HG03135 (cell line): ENCODE results near the gene JMJD6.

Experiments
- ATAC-seq: cut with Tn5 transposase; IDR thresholded peaks from one replicate; pipeline ENCODE4 v1.9.1; 2021; ENCODE audit warnings: mild to moderate bottlenecking, moderate library complexity; ENCODE audit not compliant: unreplicated experiment

The JMJD6 gene

DNA sequence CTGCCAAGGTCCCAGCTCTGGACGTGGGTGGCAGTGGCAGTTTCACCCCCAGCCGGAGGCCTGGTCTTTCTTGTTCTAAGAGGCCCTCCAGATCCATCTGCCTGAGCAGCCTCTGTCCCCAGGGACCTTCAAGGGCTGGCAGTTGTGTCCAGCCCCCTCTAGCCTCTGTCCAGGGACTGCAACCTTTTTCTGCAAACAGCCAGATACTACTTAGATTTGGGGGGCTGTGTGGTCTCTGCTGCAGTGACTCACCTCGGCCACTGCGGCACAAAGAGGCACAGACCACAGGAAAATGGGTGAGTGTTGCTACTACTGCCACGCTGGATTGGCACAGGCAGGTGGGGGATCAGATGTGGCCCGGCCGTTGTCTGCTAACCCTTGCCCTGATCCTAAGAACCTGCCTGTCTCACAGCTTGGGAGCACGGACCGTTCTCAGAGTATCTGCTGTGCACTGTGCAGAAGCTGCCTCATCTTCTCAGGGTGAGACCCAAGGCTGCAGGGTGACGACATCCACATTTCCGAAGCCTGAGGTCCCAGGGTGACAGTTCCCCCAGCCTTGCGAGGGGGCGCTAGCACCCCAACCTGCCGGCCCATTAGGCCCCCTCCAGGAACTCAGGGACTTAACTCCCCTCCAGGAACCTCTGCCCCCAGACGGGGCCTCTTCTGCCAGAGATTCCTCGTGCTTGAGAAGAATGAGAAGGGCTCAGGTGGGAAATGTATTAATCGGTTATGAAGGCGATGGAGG, 43.2 kb downstream of the JMJD6 start:
- ATAC-seq = no peak

DNA sequence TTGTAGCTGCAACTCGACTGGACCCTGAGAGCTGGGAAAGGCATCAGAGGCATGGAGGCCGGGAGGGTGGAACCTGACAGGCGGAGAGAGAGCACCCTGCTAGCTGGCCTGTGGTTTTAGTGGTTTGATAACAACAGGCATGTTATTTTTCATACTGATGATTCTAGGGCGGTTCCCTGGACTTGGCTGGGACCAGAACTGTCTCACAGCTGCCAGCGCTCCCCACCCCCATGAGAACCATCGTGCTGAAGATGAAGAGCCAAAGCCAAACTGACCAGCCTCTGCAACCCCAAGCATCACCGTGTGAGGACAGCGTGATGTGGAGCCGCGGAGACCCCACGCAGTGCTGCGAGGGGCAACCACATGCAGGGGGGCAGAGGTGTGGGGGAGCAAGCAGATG, 44.1 kb downstream of the JMJD6 start:
- no peak for ATAC-seq

DNA sequence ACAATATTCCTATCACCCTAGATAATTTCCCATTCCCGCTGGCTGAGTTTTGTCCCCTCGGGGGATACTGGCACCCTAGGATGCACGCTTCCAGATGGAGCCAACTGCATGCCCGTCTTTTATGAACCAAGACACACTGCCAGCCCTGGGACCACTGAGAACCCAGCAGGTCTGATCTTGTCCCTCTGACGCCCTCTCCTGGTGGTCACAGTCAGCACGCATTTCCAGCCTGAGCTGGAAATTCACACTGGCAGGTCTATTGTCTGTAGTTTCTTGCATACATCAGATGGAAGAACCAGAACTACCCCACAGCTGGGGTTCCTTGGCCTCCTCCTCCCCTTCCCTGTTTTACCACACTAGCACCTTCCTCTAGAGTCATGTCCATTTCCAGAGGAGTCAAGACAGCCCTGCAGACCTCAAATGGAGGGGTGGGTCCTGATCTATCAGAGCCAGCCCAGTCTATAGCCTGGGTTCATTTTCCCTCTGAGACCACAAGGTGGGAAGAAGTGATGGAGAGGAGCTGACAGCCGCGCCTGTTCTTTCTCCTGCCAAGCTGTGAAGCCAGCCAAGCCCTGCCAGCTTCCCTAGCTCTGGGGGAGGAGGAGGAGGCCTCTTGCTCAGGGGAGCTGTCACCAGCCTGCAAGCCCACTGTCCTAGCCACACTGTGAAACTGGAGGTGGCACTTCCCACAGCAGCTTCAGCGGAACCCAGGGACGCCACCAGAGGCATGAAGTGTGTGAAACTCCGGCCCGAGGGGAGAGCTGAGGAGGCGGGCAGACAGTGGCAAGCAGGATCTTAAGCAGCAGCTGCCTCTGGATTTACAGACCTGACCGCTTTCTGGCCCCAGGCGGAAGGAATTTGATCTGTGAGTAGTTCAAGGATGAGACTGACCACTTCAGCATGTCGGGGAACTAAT, 44.9 kb downstream of the JMJD6 start:
- ATAC-seq = no peak

DNA sequence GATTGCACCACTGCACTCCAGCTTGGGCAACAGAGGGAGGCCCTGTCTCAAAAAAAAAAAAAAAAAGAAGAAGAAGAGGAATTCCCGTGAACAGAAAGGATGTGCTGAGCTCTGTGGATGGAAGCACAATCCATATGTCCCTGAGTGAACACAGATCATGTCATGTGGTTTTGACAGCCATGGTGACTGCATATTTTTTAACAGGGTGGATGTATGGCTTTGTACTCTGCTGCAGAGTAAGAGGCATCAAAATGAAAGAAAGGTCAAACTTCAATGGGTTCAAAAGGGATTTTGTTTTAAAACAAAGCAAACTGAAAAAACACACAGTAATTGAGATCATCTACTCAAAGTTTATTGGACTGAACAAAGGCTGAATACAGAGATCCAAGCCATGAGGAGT, 47.2 kb downstream of the JMJD6 start:
- ATAC-seq = no peak

DNA sequence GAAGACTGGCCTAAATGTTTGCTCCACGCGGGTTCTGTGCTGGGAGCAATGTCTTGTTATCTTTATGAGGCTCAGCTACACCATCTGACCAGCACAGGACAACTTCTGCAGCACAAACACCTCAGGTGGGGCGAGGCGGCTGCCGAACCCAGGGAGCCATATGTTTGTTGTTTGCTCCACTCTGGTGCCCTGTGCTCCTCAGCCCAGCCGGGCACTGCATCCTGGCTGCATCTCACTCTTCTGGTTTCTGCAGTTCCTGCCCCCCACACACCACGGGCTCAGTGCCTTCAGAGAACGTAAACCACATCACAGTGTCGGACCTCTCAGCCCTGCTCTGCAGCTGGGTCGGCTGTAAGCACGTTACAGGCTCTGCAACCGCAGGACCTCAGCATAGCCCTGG, 48.1 kb downstream of the JMJD6 start:
- no peak for ATAC-seq

DNA sequence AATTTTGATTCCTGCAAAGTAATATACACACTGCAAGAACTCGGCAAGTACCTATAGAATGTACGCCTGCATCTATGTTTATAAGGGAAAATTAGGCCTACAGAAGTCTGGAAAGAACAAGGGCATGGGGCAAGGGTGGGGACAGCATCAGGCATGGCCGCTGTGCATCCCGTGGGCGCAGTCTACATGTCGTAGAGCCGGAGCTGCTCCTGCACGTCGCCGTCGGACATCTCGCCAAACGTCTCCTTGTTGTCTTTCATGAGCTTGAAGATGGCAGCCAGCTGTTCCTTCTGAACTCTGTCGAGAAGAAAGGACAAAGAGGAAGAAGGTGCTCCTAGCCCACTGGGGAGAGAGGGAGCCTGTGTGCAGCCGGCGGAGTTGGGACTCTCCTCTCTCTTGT, 49.0 kb downstream of the JMJD6 start:
- no peak for ATAC-seq

DNA sequence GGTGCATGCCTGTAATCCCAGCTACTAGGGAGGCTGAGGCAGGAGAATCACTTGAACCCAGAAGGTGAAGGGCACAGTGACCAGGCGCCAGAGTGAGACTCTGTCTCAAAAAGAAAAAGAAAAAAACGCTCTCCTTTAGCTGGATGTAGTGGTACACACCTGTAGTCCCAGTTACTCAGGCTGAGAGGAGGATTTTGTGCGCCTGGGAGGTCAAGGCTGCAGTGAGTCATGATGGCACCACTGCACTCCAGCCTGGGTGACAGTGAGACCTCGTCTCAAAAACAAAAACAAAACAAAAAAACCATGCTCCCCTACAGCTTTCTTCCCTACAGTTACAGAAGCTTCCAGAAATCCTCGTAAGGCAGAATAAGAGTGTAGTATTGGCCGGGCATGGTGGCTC, 49.8 kb downstream of the JMJD6 start:
- ATAC-seq = no peak

DNA sequence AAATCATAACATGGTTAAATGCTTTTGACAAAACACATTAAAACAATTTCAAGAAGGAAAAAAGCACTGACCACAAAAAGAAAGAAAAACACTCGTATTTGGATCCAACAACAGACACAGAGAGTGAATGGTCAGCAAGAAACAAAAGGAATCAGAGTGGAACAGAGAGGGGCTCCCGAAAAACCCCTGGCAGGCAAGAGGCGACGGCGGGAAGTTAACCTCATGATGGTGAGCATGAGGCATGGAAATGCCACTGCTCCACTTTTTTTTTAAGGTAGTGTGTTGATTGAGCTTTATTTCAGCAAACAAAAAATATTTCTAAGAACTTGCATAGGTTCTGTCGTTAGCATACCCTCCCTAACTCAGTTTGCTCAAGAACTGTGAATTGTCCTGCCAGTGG, 50.8 kb downstream of the JMJD6 start:
- ATAC-seq = no peak

DNA sequence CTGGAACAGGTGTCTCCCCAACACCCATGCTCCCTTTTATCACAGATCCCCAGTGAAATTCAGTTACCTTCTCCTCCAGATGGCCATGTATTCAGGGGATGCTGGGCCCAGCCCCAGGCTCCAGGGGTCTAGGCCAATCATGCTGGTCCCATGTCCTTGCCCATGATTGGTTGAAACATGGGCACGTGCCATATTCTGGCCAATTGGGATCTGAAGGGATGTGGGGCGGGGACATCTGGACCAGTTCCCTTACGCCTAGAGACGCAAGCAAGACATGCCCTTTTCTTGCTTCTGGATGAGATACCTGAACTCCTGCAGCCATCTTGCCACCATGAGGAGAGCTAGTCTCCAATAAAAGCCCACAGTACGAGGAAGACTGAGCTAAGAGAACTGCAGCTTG, 51.8 kb downstream of the JMJD6 start:
- ATAC-seq = no peak

DNA sequence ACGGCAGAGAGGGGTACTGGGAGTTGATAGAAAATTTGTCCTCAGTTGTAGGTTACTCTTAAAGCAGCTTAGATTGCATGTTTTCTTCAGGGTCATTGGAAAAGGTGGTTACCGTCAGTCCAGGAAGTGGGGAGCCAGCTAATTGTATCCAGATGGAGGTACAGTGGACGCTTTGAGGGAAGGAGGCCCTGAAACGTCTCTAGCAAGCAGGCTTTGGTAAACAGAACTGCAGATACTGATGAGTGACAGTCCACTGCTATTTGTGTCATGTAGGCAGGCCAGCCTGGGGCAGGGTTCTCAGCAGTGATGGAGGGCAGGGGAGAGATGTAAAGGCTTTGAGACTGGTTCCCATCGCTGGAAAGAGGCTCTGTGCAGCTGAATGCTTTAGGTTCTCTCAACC, 52.7 kb downstream of the JMJD6 start:
- ATAC-seq = no peak

DNA sequence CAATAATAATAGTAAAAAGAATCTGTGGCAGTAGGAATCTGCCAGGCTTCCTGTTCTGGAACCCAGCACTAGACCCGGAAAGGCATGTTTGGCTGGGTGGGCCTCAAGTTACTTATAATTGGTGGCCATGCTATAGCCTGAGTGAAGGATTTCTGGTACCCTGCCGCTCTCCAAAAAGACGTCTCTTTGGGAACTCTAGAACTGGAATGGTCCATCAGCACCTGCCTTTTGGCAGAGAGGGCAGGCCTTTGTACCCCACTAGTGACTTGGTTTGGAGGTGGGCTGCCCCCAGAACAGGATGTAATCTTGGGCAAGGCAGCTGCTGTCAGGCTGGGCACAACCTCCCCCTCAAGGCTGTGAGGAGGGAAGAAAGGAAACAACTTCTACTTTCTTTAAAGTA, 53.5 kb downstream of the JMJD6 start:
- no peak for ATAC-seq

DNA sequence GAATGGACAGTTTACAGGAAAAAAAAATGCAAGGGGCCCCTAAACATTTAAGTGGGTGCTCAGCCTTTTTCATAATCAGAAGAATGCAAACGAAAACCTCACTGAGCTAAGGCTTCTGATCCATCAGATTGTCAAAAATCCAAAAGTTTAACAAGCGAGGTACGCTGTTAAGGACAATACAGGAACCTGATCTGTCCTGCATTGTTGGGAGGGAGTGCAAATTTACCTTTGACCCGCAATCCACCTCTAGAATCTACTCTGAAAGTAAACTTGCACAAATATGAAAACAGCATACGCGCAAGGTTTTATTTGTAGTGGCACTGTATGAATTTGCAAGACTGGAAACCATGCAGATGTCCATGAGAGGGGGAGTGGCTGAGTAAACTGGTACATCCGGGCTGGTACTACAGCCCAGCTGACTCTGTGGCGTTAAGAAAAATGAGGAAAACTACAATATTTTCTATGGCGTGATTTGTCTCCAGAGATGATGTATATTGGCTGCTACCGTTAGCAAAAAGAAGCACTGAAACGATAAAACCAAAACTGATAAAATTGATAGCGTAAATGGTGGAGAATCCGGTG, 54.0 kb downstream of the JMJD6 start:
- no peak for ATAC-seq

DNA sequence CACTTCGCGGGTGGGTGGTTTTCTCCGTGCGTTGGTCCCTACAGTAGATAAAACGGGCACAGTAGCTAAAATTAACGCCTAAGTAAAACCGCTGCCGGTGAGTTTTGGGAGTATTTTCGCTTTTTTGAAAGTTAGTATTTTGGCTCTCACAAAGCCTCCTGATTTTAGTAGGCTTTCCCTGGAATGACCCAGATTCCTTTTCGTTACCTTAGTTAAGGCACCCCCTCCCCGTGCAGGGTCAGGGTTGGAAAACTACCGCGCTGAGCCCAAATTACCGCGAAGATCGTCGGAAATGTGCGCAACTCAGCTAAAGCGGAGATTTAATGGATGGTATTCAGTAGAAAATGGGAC, 54.5 kb downstream of the JMJD6 start:
- ATAC-seq = peak; percentile 9

DNA sequence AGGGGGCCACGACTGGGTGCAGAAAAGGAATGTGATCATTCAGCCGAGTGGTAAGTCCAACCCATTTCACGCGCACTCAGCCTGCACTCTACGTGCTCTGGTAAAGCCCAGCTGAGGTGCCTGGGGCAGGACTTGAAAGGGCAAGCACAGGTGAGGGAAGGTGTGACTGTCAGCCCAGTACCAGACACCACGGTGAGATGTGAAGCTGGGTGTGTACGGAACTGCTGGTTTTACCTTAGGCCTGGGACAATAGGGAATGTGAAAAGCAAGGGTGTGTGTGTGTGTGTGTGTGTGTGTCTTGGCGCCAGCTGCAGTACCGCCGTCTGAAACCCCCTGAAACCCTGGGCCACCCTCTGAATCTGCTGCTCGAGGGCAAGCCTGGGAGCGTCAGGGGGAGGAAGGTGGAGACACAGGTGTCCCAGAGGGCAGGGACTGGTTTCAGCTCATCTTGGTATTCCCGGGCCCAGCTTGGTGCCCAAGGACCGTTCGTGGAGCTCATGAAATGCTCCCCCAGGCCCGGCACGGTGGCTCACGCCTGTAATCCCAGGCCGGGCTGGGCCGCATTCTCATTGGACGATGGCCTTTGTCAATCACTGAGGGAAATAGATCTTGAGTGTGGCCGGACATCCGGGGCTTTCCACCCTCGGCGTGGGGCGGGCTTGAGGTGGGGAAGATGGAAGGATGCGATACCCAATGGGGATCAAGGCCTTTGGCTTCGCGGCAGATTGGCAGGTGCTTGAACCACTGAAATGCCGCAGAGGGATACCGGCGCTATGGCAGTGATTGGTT, 55.1 kb downstream of the JMJD6 start:
- peak; percentile 98 for ATAC-seq

DNA sequence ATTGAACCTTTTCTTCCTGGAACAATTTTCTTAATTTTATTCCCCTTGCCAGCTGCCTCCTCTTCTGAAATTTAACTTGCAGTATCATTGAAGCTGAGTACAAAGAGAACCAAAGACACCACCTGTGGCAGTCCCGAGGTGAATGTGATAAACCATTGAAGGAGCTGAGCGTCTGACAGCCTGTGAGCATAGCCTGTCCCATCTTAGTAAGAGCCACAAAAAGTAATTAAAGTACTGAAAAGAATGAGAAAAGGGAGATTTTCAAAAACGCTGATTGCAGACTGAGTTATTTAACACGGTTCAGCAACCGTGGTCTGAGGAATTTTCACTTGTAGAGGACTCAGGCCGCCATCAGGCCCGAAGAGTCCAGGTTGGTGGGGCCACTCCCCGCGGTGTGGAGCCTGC, 55.7 kb downstream of the JMJD6 start:
- no peak for ATAC-seq

DNA sequence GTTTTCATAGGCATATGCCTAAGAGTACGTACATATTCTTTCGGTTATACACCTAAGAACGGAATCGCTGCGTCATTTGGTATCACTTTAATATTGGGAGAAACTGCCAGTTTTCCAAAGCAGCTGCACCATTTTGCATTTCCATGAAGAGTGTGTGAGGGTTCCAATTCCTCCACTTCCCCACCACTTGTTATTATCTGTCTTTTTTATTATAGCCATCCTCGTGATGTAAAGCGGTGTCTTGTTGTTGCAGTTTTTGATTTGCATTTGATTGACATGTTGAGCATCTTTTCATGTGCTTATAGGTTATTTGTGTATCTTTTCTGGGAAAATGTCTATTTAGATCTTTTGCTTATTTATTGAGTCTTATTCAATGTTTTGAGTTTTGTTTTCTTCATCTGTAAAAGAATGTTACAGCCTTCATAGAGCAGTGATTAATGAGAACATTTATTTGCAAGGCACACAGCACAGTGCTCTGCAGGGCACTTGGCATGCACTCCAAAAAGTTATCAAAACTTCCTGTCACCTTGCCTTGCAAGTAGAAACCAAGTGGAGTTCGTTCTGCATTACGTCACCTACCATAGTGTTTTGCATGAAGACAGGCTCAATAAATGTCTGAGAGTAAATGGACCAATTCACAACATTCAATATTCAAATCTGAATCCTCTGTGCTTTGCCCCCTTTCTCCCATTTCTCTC, 56.2 kb downstream of the JMJD6 start:
- no peak for ATAC-seq
